Uterus (tissue), 4 donors: ENCODE results near the gene CUBN. TPM values are rescaled to one million over a fixed set of nuclear protein-coding genes. Genes with fewer than 3 reads are reported as not detected.
A peak's percentile ranks its signal among the peaks of the same experiment; 100 is the strongest.

ENCODE experiments used
- DNase-seq, 2 donors: peaks; one replicate each; pipeline ENCODE4 v3.0.0-alpha.2; 2019 to 2020
- H3K27ac ChIP-seq, 2 donors: fragments of 200-600 bp; sonication (generic); 1 replicate in 1 of 2; 2 replicates in 1 of 2; pipeline ENCODE4 v1.5.1; 2016 to 2018
- H3K27me3 ChIP-seq, 2 donors: fragments of 200-600 bp; sonication (generic); one replicate each; pipeline ENCODE4 v1.5.1; 2018 to 2019; ENCODE audit warnings: control low read depth in 1 of 2
- H3K36me3 ChIP-seq, 2 donors: fragments of 200-600 bp; sonication (generic); one replicate each; pipeline ENCODE4 v1.5.1; 2019; ENCODE audit warnings: control low read depth in 1 of 2
- H3K4me1 ChIP-seq, 2 donors: fragments of 200-600 bp; sonication (generic); one replicate each; pipeline ENCODE4 v1.5.1; 2018 to 2019; ENCODE audit warnings: control low read depth in 1 of 2
- H3K4me3 ChIP-seq, 2 donors: fragments of 200-600 bp; sonication (generic); 1 replicate in 1 of 2; 2 replicates in 1 of 2; pipeline ENCODE4 v1.5.1; 2018 to 2019; ENCODE audit warnings: mild to moderate bottlenecking in 1 of 2
- H3K9me3 ChIP-seq, 2 donors: fragments of 200-600 bp; sonication (generic); one replicate each; pipeline ENCODE4 v1.5.1; 2019; ENCODE audit warnings: control low read depth in 1 of 2
- CTCF ChIP-seq, 4 experiments: fragments of 200-600 bp in 2 of 4; fragments of 450-650 bp in 2 of 4; sonication (generic) in 2 of 4; IDR thresholded peaks; one replicate each; pipeline ENCODE4 v1.5.1; 2016 to 2019; ENCODE audit warnings: antibody characterized with exemption in 4 of 4, mild to moderate bottlenecking in 2 of 4, moderate library complexity in 1 of 4
- POLR2A ChIP-seq, 2 donors: fragments of 450-650 bp; IDR thresholded peaks; one replicate each; pipeline ENCODE4 v1.6.1; 2016; ENCODE audit warnings: antibody characterized with exemption in 2 of 2, mild to moderate bottlenecking in 1 of 2, moderate library complexity in 1 of 2
- intact Hi-C: fragments of 100-400 bp; cut with DNase I; formaldehyde crosslinking; loops from one replicate; pipeline ENCODE4 v1.15.1; 2023; ENCODE audit warnings: low total_unique reads
- total RNA-seq, 4 donors: library from RNA; depleted of rRNA in 3 of 4; stranded (reverse); fragments of >200 nt in 3 of 4; gene quantifications; one replicate each; pipeline versions ENCODE4 v1.1.0 to v1.2.4, GENCODE V29; 2014 to 2023
- donor health status: DM: yes; HTN: yes; CAD: no.

The CUBN gene
- total RNA-seq, 4 donors from 2014 or later: 3.5 to 9.5 (median 5.1) TPM

- no peak for TF ChIP-seq POLR2A (IDR thresholded peaks at IDR 0.05)
- no peak for TF ChIP-seq CTCF (IDR thresholded peaks at IDR 0.05)
- Histone ChIP-seq H3K4me1 (no peaks in the 10 kb centered on the region), H3K4me3 (no peak overlapping the region), H3K27ac (peak overlapping the region; percentile 66 to 71), H3K9me3 (no peaks in the 10 kb centered on the region), H3K36me3 (no peaks in the 10 kb centered on the region), H3K27me3 (no peaks in the 10 kb centered on the region)
- intact Hi-C loops: no loop called here
- DNase-seq: no peak
These were observed 162.4 kb downstream of the CUBN start for GRCh38 chr10:16966991-16967865.

- no peaks in the 10 kb centered on the region for H3K27me3 ChIP-seq
- DNase-seq: no peak
- no peak for TF ChIP-seq CTCF (IDR thresholded peaks at IDR 0.05)
- no peak for TF ChIP-seq POLR2A (IDR thresholded peaks at IDR 0.05)
- H3K4me3 ChIP-seq: no peak overlapping the region
- intact Hi-C loops: no loop called here
- H3K27ac ChIP-seq: no peak overlapping the region
- H3K4me1 ChIP-seq: no peaks in the 10 kb centered on the region
- H3K36me3 ChIP-seq: no peaks in the 10 kb centered on the region
- H3K9me3 ChIP-seq: no peaks in the 10 kb centered on the region
These were observed 163.7 kb downstream of the CUBN start for GRCh38 chr10:16965740-16966447.

- TF ChIP-seq CTCF (IDR thresholded peaks at IDR 0.05): no peak
- Histone ChIP-seq H3K4me3 (no peak overlapping the region), H3K4me1 (no peaks in the 10 kb centered on the region), H3K27me3 (no peaks in the 10 kb centered on the region), H3K9me3 (no peaks in the 10 kb centered on the region), H3K27ac (no peak overlapping the region), H3K36me3 (no peaks in the 10 kb centered on the region)
- DNase-seq: no peak
- intact Hi-C loops: no loop called here
These were observed 164.3 kb downstream of the CUBN start for GRCh38 chr10:16965344-16965616.

- H3K36me3 ChIP-seq: no peaks in the 10 kb centered on the region
- TF ChIP-seq POLR2A (IDR thresholded peaks at IDR 0.05) (no peak), CTCF (IDR thresholded peaks at IDR 0.05) (no peak)
- intact Hi-C loops: no loop called here
- no peak overlapping the region for H3K27ac ChIP-seq
- H3K4me1 ChIP-seq: no peaks in the 10 kb centered on the region
- no peak overlapping the region for H3K4me3 ChIP-seq
- DNase-seq: no peak
- H3K27me3 ChIP-seq: no peaks in the 10 kb centered on the region
- no peaks in the 10 kb centered on the region for H3K9me3 ChIP-seq
These were observed 164.9 kb downstream of the CUBN start for GRCh38 chr10:16964576-16965343.

GRCh38 chr10:16960551-16960950 is 169.1 kb downstream of the CUBN start:
- Histone ChIP-seq H3K36me3 (no peaks in the 10 kb centered on the region), H3K4me1 (no peaks in the 10 kb centered on the region), H3K4me3 (no peak overlapping the region), H3K9me3 (no peaks in the 10 kb centered on the region), H3K27me3 (no peaks in the 10 kb centered on the region), H3K27ac (no peak overlapping the region)
- TF ChIP-seq POLR2A (IDR thresholded peaks at IDR 0.05): no peak
- no peak for TF ChIP-seq CTCF (IDR thresholded peaks at IDR 0.05)
- intact Hi-C loops: no loop called here
- no peak for DNase-seq
